ENCODE results near the gene CHRFAM7A. TPM values are rescaled to one million over a fixed set of nuclear protein-coding genes. Genes with fewer than 3 reads are reported as not detected.

Gene CHRFAM7A
- total RNA-seq, 1 donor from 2014 or later = 0.96 TPM

Other genes with a start within 250 kb of the CHRFAM7A start
- gene GOLGA8R, start 20.7 kb upstream of the CHRFAM7A start, total RNA-seq = 0.31 and 0.55 TPM in 2 replicates
- gene GOLGA8Q, start 158.5 kb upstream of the CHRFAM7A start, total RNA-seq = not detected in 2 replicates
- 0.27 and 0.34 TPM in 2 replicates for gene GOLGA8H, start 210.5 kb upstream of the CHRFAM7A start, total RNA-seq

Measured in progenitor cell of endocrine pancreas (in vitro differentiated cells).